ENCODE data around the gene CADM1.
A peak's percentile ranks its signal among the peaks of the same experiment; 100 is the strongest.

CADM1 gene

GRCh38 chr11:115504276-115505158, at the start of gene CADM1:
Gene CADM1 (minus strand): TSS chr11:115504415.
- peak; percentile 99 for DNase-seq (ENCODE audit: low spot score)

GRCh38 chr11:115552773-115553438, 48.7 kb upstream of the CADM1 start:
- DNase-seq (ENCODE audit: low spot score): no peak

GRCh38 chr11:115552151-115552772, 48.0 kb upstream of the CADM1 start:
- DNase-seq (ENCODE audit: low spot score): no peak

GRCh38 chr11:115550291-115551059, 46.3 kb upstream of the CADM1 start:
- no peak for DNase-seq (ENCODE audit: low spot score)

- DNase-seq (ENCODE audit: low spot score): no peak
Observed at GRCh38 chr11:115548878-115549528, 44.8 kb upstream of the CADM1 start.

- DNase-seq (ENCODE audit: low spot score): no peak
Observed at GRCh38 chr11:115545581-115546210, 41.5 kb upstream of the CADM1 start.

- DNase-seq (ENCODE audit: low spot score): no peak
Observed at GRCh38 chr11:115544422-115544948, 40.3 kb upstream of the CADM1 start.

GRCh38 chr11:115541518-115541917, 37.3 kb upstream of the CADM1 start:
- DNase-seq (ENCODE audit: low spot score): no peak

- DNase-seq (ENCODE audit: low spot score): no peak
Observed at GRCh38 chr11:115539844-115540243, 35.6 kb upstream of the CADM1 start.

GRCh38 chr11:115535781-115536180, 31.6 kb upstream of the CADM1 start:
- DNase-seq (ENCODE audit: low spot score): no peak

GRCh38 chr11:115530752-115531151, 26.5 kb upstream of the CADM1 start:
- DNase-seq (ENCODE audit: low spot score): no peak

- DNase-seq (ENCODE audit: low spot score): no peak
Observed at GRCh38 chr11:115528225-115528624, 24.0 kb upstream of the CADM1 start.

GRCh38 chr11:115527534-115528125, 23.4 kb upstream of the CADM1 start:
- DNase-seq (ENCODE audit: low spot score): no peak

GRCh38 chr11:115525531-115526006, 21.4 kb upstream of the CADM1 start:
- DNase-seq (ENCODE audit: low spot score): no peak

GRCh38 chr11:115524572-115524971, 20.4 kb upstream of the CADM1 start:
- no peak for DNase-seq (ENCODE audit: low spot score)

- no peak for DNase-seq (ENCODE audit: low spot score)
Observed at GRCh38 chr11:115523727-115524399, 19.6 kb upstream of the CADM1 start.

- DNase-seq (ENCODE audit: low spot score): no peak
Observed at GRCh38 chr11:115522302-115522701, 18.1 kb upstream of the CADM1 start.

- no peak for DNase-seq (ENCODE audit: low spot score)
Observed at GRCh38 chr11:115521825-115522224, 17.6 kb upstream of the CADM1 start.

- no peak for DNase-seq (ENCODE audit: low spot score)
Observed at GRCh38 chr11:115518983-115519628, 14.9 kb upstream of the CADM1 start.

Data from AG20443 (cell line).